Choroid plexus epithelial cell (primary cell): ENCODE results near the gene LBH.

Experiments used
- DNase-seq: peaks from one replicate; pipeline ENCODE4 v3.0.0-alpha.2; 2010; ENCODE audit warnings: low read depth
- H3K4me3 ChIP-seq: 2 replicates; pipeline ENCODE4 v1.5.1; 2011; ENCODE audit warnings: low read depth, mild to moderate bottlenecking, control low read depth, low read length, moderate library complexity
- CTCF ChIP-seq: conservative IDR thresholded peaks from 2 replicates; pipeline ENCODE4 v1.5.1; 2011; ENCODE audit warnings: low read depth, mild to moderate bottlenecking, control low read depth, inconsistent platforms, low read length, moderate library complexity

Gene LBH

DNA sequence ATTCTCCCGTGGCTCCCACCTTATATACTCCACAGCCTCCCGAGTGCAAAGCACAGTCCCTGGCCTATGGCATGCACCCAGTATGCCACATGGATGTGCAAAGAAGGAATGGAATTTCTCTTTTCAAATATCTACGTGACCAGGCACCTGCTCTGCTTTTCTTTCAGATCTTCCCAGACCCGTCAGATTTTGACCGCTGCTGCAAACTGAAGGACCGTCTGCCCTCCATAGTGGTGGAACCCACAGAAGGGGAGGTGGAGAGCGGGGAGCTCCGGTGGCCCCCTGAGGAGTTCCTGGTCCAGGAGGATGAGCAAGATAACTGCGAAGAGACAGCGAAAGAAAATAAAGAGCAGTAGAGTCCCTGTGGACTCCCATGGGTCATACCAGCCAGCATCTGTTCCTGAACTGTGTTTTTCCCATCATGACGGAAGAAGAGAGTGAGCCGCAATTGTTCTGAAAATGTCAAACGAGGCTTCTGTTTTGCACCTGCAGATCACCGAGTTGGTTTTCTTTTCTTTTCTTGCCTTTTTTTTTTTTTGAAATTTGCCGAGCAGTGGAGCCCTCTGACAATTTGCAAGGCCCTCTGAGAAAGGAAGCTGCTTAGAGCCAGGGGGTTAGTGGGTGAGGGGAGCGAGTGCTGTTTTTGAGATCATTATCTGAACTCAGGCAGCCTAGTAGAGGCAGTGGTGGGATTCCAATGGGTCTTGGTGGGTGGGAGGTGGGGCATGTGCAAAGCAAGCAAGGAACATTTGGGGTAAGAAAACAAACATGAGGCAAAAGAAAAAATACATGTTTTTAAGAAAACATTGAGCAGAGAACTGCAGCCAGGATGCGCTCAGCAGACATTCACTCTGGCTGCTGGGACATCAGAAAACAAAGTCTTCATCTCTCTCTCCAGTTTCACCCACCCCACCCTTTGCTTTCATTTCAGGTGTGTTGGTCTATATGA, 26.2 kb downstream of the LBH start:
- no peak for TF ChIP-seq CTCF
- DNase-seq, result no peak
- H3K4me3 ChIP-seq, result no peak overlapping the region

- no peak for TF ChIP-seq CTCF
- no peak for DNase-seq
- H3K4me3 ChIP-seq, result no peak overlapping the region
Observed at GRCh38 chr2:30259071-30259470, 27.7 kb downstream of the LBH start.

DNA sequence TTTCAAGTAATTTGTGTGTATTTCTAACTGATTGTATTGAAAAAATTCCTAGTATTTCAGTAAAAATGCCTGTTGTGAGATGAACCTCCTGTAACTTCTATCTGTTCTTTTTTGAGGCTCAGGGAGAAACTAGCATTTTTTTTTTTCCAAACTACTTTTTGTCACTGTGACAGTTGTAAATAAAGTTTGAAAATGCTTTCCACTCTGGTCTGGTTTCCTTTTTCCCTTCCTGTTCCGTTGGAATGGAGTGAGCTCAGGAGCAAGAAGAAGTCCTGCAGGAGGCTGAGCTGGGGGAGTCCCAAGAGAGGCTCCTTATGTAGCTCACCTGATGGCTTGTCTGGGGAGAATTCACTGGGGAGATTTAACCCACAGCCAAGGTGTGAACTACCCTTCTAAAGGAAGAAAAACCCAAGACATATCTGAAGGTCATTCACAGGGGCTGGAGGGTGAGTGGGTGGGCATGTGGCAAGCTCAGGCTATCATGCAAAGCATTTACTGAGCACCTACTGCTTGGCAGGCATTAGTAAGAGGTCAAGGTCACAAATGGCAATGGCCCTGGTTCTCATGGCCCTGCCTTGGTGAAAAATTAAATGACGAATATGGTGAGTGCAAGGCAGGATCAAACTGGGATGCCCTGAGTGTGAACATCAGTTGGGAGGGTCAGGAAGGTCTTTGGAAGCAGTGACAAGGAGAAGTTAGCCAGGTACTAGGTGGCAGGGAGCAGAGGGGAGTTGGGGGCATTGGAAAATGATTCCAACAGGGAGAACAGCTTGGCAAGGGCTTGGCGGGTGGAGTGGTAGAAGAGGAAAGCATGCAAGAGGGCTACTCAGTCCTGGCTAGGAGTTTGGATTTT, 28.7 kb downstream of the LBH start:
- no peak overlapping the region for H3K4me3 ChIP-seq
- DNase-seq, result no peak
- no peak for TF ChIP-seq CTCF

- TF ChIP-seq CTCF, result no peak
- no peak for DNase-seq
- no peak overlapping the region for H3K4me3 ChIP-seq
Observed at GRCh38 chr2:30260941-30261340, 29.6 kb downstream of the LBH start.

GRCh38 chr2:30261695-30262211, 30.4 kb downstream of the LBH start:
- DNase-seq, result no peak
- TF ChIP-seq CTCF, result no peak
- H3K4me3 ChIP-seq, result no peak overlapping the region

GRCh38 chr2:30262716-30263309, 31.5 kb downstream of the LBH start:
- H3K4me3 ChIP-seq, result no peak overlapping the region
- DNase-seq, result no peak
- TF ChIP-seq CTCF, result no peak
